HCT116 (cell line): ENCODE measurements around the gene BNC2. TPM values are rescaled to one million over a fixed set of nuclear protein-coding genes. Genes with fewer than 3 reads are reported as not detected.

Experiments used
- ATAC-seq: fragments of 200-7000 bp; cut with Tn5 transposase; 2 replicates; pipeline ENCODE4 v1.9.1; 2020; ENCODE audit warnings: mild to moderate bottlenecking, moderate library complexity
- BruUV-seq: library from RNA; stranded (reverse); fragments of 400-500 nt; replicated peaks from 2 replicates; lab custom pipeline; 2021; lab: Mats Ljungman, UMichigan
- CTCF ChIA-PET: fragments of 300-600 bp; sonication (Branson Sonifier 250); formaldehyde crosslinking; loops from one replicate; lab custom pipeline; 2021; ENCODE audit warnings: antibody characterized with exemption; lab: Charles Lee
- POLR2A ChIA-PET: fragments of 300-600, 350-600 bp; sonication (Branson Sonifier 250); formaldehyde crosslinking; loops from one replicate; lab custom pipeline; 2021; ENCODE audit warnings: antibody characterized with exemption; lab: Charles Lee
- RAD21 ChIA-PET, 2 experiments: fragments of 300-600 bp; sonication (Branson Sonifier 250); formaldehyde crosslinking; loops; one replicate each; lab custom pipeline; 2023; ENCODE audit warnings: low total read pairs in 2 of 2; ENCODE audit not compliant: uncharacterized antibody in 2 of 2, unreplicated experiment in 2 of 2, low non-redundant PET in 1 of 2; lab: Charles Lee
- DNase-seq: peaks from one replicate; pipeline ENCODE4 v3.0.0-alpha.2; 2010; ENCODE audit warnings: low read depth, low spot score
- H2AFZ ChIP-seq: fragments of 200-600 bp; shearing (Covaris generic), sonication (generic); 2 replicates; pipeline ENCODE4 v1.6.1; 2017; ENCODE audit warnings: low read depth, mixed run types, mixed read lengths, antibody characterized with exemption, low read length; ENCODE audit not compliant: poor library complexity, severe bottlenecking
- H3K27ac ChIP-seq: 2 replicates; pipeline ENCODE4 v1.5.1; 2012; ENCODE audit warnings: low read depth, low read length
- H3K27me3 ChIP-seq: fragments of 200-600 bp; sonication (generic); 2 replicates; pipeline ENCODE4 v1.6.1; 2016; ENCODE audit warnings: mixed run types, low read length, mixed read lengths; ENCODE audit not compliant: insufficient read depth
- H3K36me3 ChIP-seq, 2 experiments: fragments of 200-500 bp in 1 of 2; fragments of 200-600 bp in 1 of 2; sonication (Bioruptor generic) in 1 of 2; sonication (generic) in 1 of 2; 2 replicates each; pipeline versions ENCODE4 v1.5.1 to v1.6.1; 2014 to 2016; ENCODE audit warnings: low read length in 2 of 2, inconsistent platforms in 1 of 2, mixed read lengths in 1 of 2, mixed run types in 1 of 2; ENCODE audit not compliant: insufficient read depth in 2 of 2, control insufficient read depth in 1 of 2
- H3K4me1 ChIP-seq, 2 experiments: fragments of 200-600 bp in 1 of 2; sonication (generic) in 1 of 2; 2 replicates each; pipeline versions ENCODE4 v1.5.1 to v1.6.1; 2012 to 2017; ENCODE audit warnings: low read length in 2 of 2, inconsistent platforms in 1 of 2, mild to moderate bottlenecking in 1 of 2, mixed read lengths in 1 of 2, mixed run types in 1 of 2, moderate library complexity in 1 of 2; ENCODE audit not compliant: insufficient read depth in 2 of 2, control insufficient read depth in 1 of 2
- H3K4me2 ChIP-seq: fragments of 200-600 bp; sonication (generic); 2 replicates; pipeline ENCODE4 v1.6.1; 2017; ENCODE audit warnings: mixed run types, low read length, mixed read lengths
- H3K4me3 ChIP-seq, 2 experiments: fragments of 200-600 bp in 1 of 2; sonication (generic) in 1 of 2; replicated peaks in 1 of 2; 2 replicates each; pipeline ENCODE4 v1.5.1; 2011 to 2016; ENCODE audit warnings: low read length in 2 of 2, control low read depth in 1 of 2, low read depth in 1 of 2, mild to moderate bottlenecking in 1 of 2, mixed read lengths in 1 of 2, mixed run types in 1 of 2
- H3K79me2 ChIP-seq: fragments of 200-600 bp; sonication (generic); 2 replicates; pipeline ENCODE4 v1.6.1; 2017; ENCODE audit warnings: mild to moderate bottlenecking, mixed run types, low read length, moderate library complexity, mixed read lengths; ENCODE audit not compliant: insufficient read depth
- H3K9ac ChIP-seq: fragments of 200-600 bp; sonication (generic); 2 replicates; pipeline ENCODE4 v1.6.1; 2016; ENCODE audit warnings: low read length, mixed read lengths
- H3K9me2 ChIP-seq: fragments of 200-600 bp; sonication (generic), shearing (Covaris generic); 2 replicates; pipeline ENCODE4 v1.6.1; 2017; ENCODE audit warnings: mixed run types, mild to moderate bottlenecking, moderate library complexity; ENCODE audit not compliant: insufficient read depth
- H3K9me3 ChIP-seq, 2 experiments: fragments of 200-500 bp in 1 of 2; fragments of 200-600 bp in 1 of 2; sonication (Bioruptor generic) in 1 of 2; sonication (generic) in 1 of 2; 2 replicates each; pipeline ENCODE4 v1.6.1; 2014 to 2017; ENCODE audit warnings: low read length in 2 of 2, mixed read lengths in 2 of 2, inconsistent platforms in 1 of 2, low read depth in 1 of 2, mild to moderate bottlenecking in 1 of 2, mixed run types in 1 of 2, moderate library complexity in 1 of 2; ENCODE audit not compliant: control insufficient read depth in 1 of 2, insufficient read depth in 1 of 2
- H4K20me1 ChIP-seq: fragments of 200-600 bp; sonication (generic), shearing (Covaris generic); 2 replicates; pipeline ENCODE4 v1.6.1; 2017; ENCODE audit warnings: mixed run types, mild to moderate bottlenecking, moderate library complexity; ENCODE audit not compliant: insufficient read depth
- CBX3 ChIP-seq: IDR thresholded peaks from 2 replicates; pipeline ENCODE4 v1.6.1; 2012; ENCODE audit warnings: low read depth
- CTCF ChIP-seq, 3 experiments: fragments of 200-600 bp in 1 of 3; sonication (generic) in 1 of 3; IDR thresholded peaks in 2 of 3; conservative IDR thresholded peaks in 1 of 3; 2 replicates each; pipeline ENCODE4 v1.5.1; 2012 to 2017; ENCODE audit warnings: low read depth in 2 of 3, low read length in 2 of 3, antibody characterized with exemption in 1 of 3, borderline replicate concordance in 1 of 3, control low read depth in 1 of 3, mild to moderate bottlenecking in 1 of 3, mixed read lengths in 1 of 3, mixed run types in 1 of 3, moderate library complexity in 1 of 3; ENCODE audit not compliant: insufficient read depth in 1 of 3
- ZBTB33 ChIP-seq: IDR thresholded peaks from 2 replicates; pipeline ENCODE4 v1.6.1; 2011; ENCODE audit warnings: mild to moderate bottlenecking, low read length, moderate library complexity; ENCODE audit not compliant: insufficient replicate concordance; ENCODE audit errors: extremely low read depth
- ZNF274 ChIP-seq: fragments of 200-500 bp; sonication (Bioruptor generic); IDR thresholded peaks from 2 replicates; pipeline ENCODE4 v1.6.1; 2014; ENCODE audit warnings: mild to moderate bottlenecking, low read depth, low read length, inconsistent platforms
- intact Hi-C: fragments of 100-400 bp; cut with micrococcal nuclease; formaldehyde crosslinking; loops from 2 replicates; pipeline ENCODE4 v1.10.0; 2022
- total RNA-seq: library from RNA; stranded (reverse); gene quantifications from one replicate; pipeline ENCODE4 v1.2.1, GENCODE V29; 2021; ENCODE audit not compliant: unreplicated experiment

BNC2 gene
- total RNA-seq, 1 experiment from 2014 or later: 0.37 TPM

- RAD21 ChIA-PET: no interaction called here
These were observed 479.1 kb downstream of the BNC2 start for GRCh38 chr9:16391369-16391768.

More at GRCh38 chr9:16391369-16391768, 479.1 kb downstream of the BNC2 start:
- intact Hi-C loops: no loop called here
- BruUV-seq: no TSS peak
- Histone ChIP-seq H3K9me3 (no peaks in the 10 kb centered on the region), H3K36me3 (no peaks in the 10 kb centered on the region), H3K9ac (no peak overlapping the region), H3K27ac (no peak overlapping the region), H3K4me2 (no peak overlapping the region), H4K20me1 (no peaks in the 10 kb centered on the region)
- ATAC-seq: no peak
- CTCF ChIA-PET: no interaction called here
- no peak for TF ChIP-seq CBX3
- no peak for TF ChIP-seq ZBTB33
- TF ChIP-seq CTCF (IDR thresholded peaks at IDR 0.05 in 2 of 3, conservative IDR thresholded peaks at IDR 0.05 in 1 of 3; ENCODE audit: borderline replicate concordance in 1 of 3, insufficient read depth in 1 of 3, low read depth in 2 of 3, low read length in 2 of 3): no peak
- TF ChIP-seq ZNF274: no peak
- TF ChIP-seq, all 23 proteins: peak for 0
- Histone ChIP-seq H3K27me3 (no peaks in the 10 kb centered on the region), H3K79me2 (no peaks in the 10 kb centered on the region), H2AFZ (no peak overlapping the region), H3K9me2 (no peaks in the 10 kb centered on the region), H3K4me1 (no peaks in the 10 kb centered on the region), H3K4me3 (no peak overlapping the region)
- no peak for DNase-seq
- POLR2A ChIA-PET: no interaction called here
